Measurements from ENCODE around the gene GDF15.

DNA sequence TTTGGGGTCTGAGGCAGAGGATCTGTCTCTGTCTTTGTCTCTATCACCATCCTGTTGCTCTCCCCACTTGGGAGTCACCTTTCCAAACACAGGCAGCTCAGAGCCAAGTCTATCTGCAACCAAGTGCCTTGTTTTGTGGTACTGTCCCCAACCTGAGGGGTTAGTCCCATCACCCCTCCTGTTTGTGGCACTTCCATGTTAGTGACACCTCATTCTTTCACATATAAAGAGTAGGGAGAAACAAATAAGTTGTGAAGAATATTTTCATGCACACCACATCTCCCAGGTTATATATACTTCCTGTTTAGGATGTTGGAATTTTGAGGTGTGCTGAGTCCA is 3.7 kb downstream of the GDF15 start:
- TF ChIP-seq EZH2 (IDR thresholded peaks at IDR 0.05): no peak
- TF ChIP-seq POLR2AphosphoS5 (IDR thresholded peaks at IDR 0.05; ENCODE audit: borderline replicate concordance, low read depth, low read length): no peak
- TF ChIP-seq FOXP2 (optimal IDR thresholded peaks at IDR 0.05; ENCODE audit: control extremely low read depth, extremely low read length, insufficient read depth): no peak
